GM19240 (cell line): Measurements from ENCODE around the gene SLC12A8.

Experiments used
- DNase-seq: peaks from one replicate; pipeline ENCODE4 v3.0.0; 2011; ENCODE audit warnings: low spot score; ENCODE audit not compliant: insufficient read length

The SLC12A8 gene

DNA sequence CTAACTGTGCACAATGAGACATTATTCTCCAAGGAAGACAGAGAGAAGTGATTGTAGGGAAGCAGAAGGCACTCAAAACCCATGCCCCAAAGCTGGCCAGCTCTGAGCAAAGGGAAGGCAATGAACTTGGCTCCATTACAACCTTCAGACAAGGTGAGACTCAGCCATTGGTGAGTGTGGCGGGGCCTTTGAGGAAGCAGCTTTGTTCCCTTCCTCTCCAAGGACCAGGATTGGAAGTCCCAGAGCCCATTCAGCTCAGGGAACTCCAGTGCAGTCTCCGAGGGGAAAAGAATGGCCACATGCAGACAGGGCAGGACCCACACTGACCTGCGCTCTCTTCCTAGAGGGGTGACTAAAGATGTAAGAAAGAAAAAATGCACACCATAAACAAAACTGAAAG lies 179.9 kb downstream of the SLC12A8 start:
- DNase-seq = no peak
